Measurements from ENCODE around the gene COQ7. TPM values are rescaled to one million over a fixed set of nuclear protein-coding genes. Genes with fewer than 3 reads are reported as not detected.

COQ7 gene
- total and polyA plus RNA-seq, 7 donors, result 20.7 to 38.6 (median 31.8) TPM

DNA sequence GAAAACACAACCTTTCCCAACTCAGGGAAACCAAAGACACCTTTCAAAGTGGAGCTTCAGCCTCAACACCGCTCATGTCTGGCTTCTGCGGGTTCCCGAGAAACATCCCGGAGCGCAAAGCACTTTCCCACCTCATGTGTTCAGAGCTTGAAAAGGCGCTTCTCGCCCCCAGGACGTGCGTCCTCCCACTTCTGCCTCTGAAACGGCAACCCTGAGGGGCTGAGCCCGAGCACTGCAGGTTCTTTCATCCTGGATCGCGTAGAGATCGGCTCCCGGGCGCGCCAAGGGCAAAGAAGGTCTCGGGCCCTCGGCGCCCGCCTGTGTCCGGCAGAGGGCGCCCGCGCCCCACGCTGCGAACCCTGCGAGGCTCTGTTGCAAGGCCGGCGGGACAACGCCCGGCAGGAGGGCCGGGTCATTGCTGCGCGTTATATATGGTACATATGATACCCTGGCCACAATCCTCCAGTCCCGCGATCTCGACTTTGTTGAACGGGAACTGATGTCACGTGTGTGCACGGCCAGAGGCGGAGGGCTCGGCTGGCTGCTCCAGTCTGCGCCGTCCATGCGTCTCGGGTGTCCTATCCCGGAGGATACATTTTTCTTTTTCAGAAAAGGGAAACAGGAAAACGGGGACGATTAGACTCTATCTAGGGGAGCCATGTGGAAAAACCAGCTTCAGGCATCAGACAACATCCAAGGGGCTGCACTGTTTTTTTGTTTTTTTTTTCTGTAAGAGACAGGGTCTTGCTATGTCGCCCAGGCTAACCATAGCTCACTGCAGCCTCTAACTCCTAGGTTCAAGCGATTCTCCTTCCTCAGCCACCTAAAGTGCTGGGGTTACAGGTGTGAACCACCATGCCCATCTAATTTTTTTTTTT, 19.1 kb downstream of the COQ7 start:
- TF ChIP-seq, protein P1, sequence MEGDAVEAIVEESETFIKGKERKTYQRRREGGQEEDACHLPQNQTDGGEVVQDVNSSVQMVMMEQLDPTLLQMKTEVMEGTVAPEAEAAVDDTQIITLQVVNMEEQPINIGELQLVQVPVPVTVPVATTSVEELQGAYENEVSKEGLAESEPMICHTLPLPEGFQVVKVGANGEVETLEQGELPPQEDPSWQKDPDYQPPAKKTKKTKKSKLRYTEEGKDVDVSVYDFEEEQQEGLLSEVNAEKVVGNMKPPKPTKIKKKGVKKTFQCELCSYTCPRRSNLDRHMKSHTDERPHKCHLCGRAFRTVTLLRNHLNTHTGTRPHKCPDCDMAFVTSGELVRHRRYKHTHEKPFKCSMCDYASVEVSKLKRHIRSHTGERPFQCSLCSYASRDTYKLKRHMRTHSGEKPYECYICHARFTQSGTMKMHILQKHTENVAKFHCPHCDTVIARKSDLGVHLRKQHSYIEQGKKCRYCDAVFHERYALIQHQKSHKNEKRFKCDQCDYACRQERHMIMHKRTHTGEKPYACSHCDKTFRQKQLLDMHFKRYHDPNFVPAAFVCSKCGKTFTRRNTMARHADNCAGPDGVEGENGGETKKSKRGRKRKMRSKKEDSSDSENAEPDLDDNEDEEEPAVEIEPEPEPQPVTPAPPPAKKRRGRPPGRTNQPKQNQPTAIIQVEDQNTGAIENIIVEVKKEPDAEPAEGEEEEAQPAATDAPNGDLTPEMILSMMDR (IDR thresholded peaks at IDR 0.05), result peak; percentile 100
- DNase-seq (peak; percentile 85 to 91), ATAC-seq (peak; percentile 96 to 99 (median 98))
- peaks cover 0 to 9% of the 10 kb centered on the region in 2 donors for H3K36me3 ChIP-seq (ENCODE audit: insufficient read depth in 1 of 2, low read depth in 1 of 2)
- 4% methylated on average over 52 of the region's 52 CpGs for WGBS, 3 donors
- H3K9me3 ChIP-seq, result no peaks in the 10 kb centered on the region
- no peaks in the 10 kb centered on the region for H3K27me3 ChIP-seq (ENCODE audit: insufficient read depth in 3 of 3, low read length in 2 of 3)
- peaks cover 7% of the 10 kb centered on the region for H3K4me1 ChIP-seq
- H3K4me3 ChIP-seq, result peak overlapping the region; percentile 67
- intact Hi-C loops (cut with DNase I), result loop anchor here (1.0 to 5.0 kb wide), 7 partner anchors 36 to 416 kb away; no protein-coding TSS in a partner anchor
- H3K27ac ChIP-seq, result no peak overlapping the region

DNA sequence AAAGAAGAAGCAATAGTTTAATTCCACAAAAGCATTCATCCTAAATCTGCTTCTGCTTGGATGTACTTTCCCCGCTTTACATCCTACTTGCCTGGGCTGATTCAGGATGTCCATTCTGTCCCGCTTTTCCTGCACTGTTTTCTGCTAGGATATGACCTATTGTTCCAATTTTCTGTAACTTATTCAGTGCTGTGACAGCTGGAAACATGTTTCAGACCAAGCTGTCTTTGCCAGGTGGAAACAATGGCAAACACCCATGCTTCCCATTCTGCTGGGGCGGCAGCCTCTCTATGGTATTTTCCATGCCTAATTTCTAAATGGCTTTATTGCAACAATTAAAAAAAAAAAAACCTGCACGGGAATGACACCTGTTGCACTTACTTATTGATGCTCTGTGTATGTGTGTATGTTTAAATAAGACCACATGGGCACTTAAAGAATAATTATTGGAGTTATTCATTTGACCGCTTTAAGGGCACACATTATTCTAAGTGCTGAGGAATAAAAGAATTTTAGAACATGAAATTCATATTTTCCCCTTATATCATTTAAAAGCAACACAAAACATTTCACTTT, 21.0 kb downstream of the COQ7 start:
- no peaks in the 10 kb centered on the region for H3K36me3 ChIP-seq (ENCODE audit: insufficient read depth in 1 of 2, low read depth in 1 of 2)
- no peaks in the 10 kb centered on the region for H3K27me3 ChIP-seq (ENCODE audit: insufficient read depth in 3 of 3, low read length in 2 of 3)
- no peak for ATAC-seq
- TF ChIP-seq, protein P1 (IDR thresholded peaks at IDR 0.05), result no peak
- H3K4me3 ChIP-seq, result no peak overlapping the region
- H3K4me1 ChIP-seq, result peaks cover 7% of the 10 kb centered on the region
- no peaks in the 10 kb centered on the region for H3K9me3 ChIP-seq
- intact Hi-C loops (cut with DNase I), result loop anchor here (5.0 kb wide), 3 partner anchors 34 to 414 kb away; no protein-coding TSS in a partner anchor
- no peak for DNase-seq
- 57 to 65% (median 64%) methylated on average over 5 of the region's 5 CpGs for WGBS, 3 donors
- H3K27ac ChIP-seq, result no peak overlapping the region

DNA sequence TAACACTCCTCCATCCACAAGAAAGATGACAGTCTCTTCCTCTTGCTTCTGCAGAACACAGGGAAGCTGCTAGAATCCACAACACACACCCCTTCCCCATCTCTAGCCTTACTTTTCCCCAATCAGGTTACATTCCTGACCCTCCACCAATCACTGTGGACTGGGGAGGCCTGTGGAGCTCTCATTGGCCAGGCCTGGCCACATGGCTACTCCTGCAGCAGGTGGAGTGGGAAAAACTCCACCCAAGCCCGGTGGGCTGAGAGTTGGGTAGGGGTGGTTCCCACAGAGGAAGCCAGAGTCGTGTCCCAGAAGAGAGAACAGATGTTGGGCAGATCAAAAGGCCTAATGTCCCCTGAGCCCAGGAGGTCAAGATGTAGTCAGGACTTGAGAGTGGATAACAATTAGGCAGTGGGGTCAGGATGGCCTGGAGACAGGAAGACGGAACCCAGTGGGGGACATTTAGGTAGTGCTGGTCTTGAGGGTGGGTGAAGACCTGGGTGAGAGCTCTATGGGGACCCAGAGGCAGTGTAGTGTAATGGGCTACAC, 22.1 kb downstream of the COQ7 start:
- DNase-seq, result no peak
- no peak for ATAC-seq
- TF ChIP-seq, protein P1 (IDR thresholded peaks at IDR 0.05), result no peak
- H3K4me1 ChIP-seq, result peaks cover 7% of the 10 kb centered on the region
- no peaks in the 10 kb centered on the region for H3K9me3 ChIP-seq
- 55 to 64% (median 60%) methylated on average over 3 of the region's 3 CpGs for WGBS, 3 donors
- no peak overlapping the region for H3K4me3 ChIP-seq
- no peaks in the 10 kb centered on the region for H3K27me3 ChIP-seq (ENCODE audit: insufficient read depth in 3 of 3, low read length in 2 of 3)
- no peak overlapping the region for H3K27ac ChIP-seq
- intact Hi-C loops (cut with DNase I), result loop anchor here (5.0 kb wide), 3 partner anchors 33 to 413 kb away; no protein-coding TSS in a partner anchor
- no peaks in the 10 kb centered on the region for H3K36me3 ChIP-seq (ENCODE audit: insufficient read depth in 1 of 2, low read depth in 1 of 2)

DNA sequence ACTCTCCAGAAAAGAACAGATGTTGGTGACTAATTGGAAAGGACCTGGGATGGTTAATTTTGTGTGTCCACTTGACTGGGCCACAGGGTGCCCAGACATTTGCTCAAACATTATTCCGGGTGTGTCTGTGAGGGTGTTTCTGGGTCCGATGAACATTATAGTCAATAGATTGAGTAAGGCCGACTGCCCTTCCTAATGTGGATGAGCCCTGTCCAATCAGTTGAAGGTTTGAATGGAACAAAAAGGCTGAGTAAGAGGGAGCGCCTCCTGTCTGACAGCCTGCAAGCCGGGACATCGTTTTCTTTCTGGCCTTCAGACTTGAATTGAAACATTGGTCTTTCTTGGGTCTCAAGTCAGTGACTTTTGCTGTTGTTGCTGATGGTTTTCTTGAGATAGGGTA, 23.5 kb downstream of the COQ7 start:
- intact Hi-C loops (cut with DNase I), result no loop called here
- TF ChIP-seq, protein P1 (IDR thresholded peaks at IDR 0.05), result no peak
- DNase-seq (no peak), ATAC-seq (no peak)
- Histone ChIP-seq H3K27ac (no peak overlapping the region), H3K27me3 (ENCODE audit: insufficient read depth in 3 of 3, low read length in 2 of 3) (no peaks in the 10 kb centered on the region), H3K9me3 (no peaks in the 10 kb centered on the region), H3K4me1 (peaks cover 4% of the 10 kb centered on the region), H3K36me3 (ENCODE audit: insufficient read depth in 1 of 2, low read depth in 1 of 2) (no peaks in the 10 kb centered on the region), H3K4me3 (no peak overlapping the region)
- 95 to 96% (median 95%) methylated on average over 6 of the region's 6 CpGs for WGBS, 3 donors

Measured in psoas muscle (tissue), 8 donors.